CD4-positive, CD25-positive, alpha-beta regulatory T cell (primary cell): ENCODE data around the gene POFUT2. TPM values are rescaled to one million over a fixed set of nuclear protein-coding genes. Genes with fewer than 3 reads are reported as not detected.
A peak's percentile ranks its signal among the peaks of the same experiment; 100 is the strongest.

ENCODE experiments used
- ATAC-seq, 2 donors: fragments of 150-1000 bp; cut with Tn5 transposase; one replicate each; pipeline ENCODE4 v1.10.0; 2021; ENCODE audit warnings: low read depth in 2 of 2, moderate number of reproducible peaks in 2 of 2, moderate library complexity in 1 of 2
- DNase-seq, 3 donors: peaks; one replicate each; pipeline versions ENCODE4 v3.0.0 to v3.0.0-alpha.2; 2012 to 2022; ENCODE audit warnings: mixed read lengths in 1 of 3
- H3K27ac ChIP-seq: one replicate; pipeline ENCODE4 v1.7.0; 2013; ENCODE audit warnings: mild to moderate bottlenecking, low read length; ENCODE audit not compliant: insufficient read depth, poor library complexity, severe bottlenecking
- H3K27me3 ChIP-seq: one replicate; pipeline ENCODE4 v1.7.0; 2013; ENCODE audit warnings: low read length; ENCODE audit not compliant: control insufficient read depth, insufficient read depth
- H3K36me3 ChIP-seq: one replicate; pipeline ENCODE4 v1.7.0; 2013; ENCODE audit warnings: mild to moderate bottlenecking, low read length, moderate library complexity; ENCODE audit not compliant: control insufficient read depth, insufficient read depth
- H3K4me1 ChIP-seq: 2 replicates; pipeline ENCODE4 v1.7.0; 2013; ENCODE audit warnings: mild to moderate bottlenecking, low read length; ENCODE audit not compliant: insufficient read depth, control insufficient read depth, poor library complexity, severe bottlenecking
- H3K4me3 ChIP-seq: one replicate; pipeline ENCODE4 v1.7.0; 2013; ENCODE audit warnings: low read depth, mild to moderate bottlenecking, low read length, moderate library complexity
- H3K9me3 ChIP-seq, 2 experiments: 1 replicate in 1 of 2; 2 replicates in 1 of 2; pipeline ENCODE4 v1.7.0; 2013; ENCODE audit warnings: low read length in 2 of 2, mild to moderate bottlenecking in 1 of 2, moderate library complexity in 1 of 2; ENCODE audit not compliant: control insufficient read depth in 2 of 2
- H3K27ac Mint-ChIP-seq, 3 donors: one replicate each; pipeline ENCODE4 v1.8.0; 2020 to 2022; ENCODE audit warnings: mild to moderate bottlenecking in 3 of 3, mixed read lengths in 3 of 3, moderate library complexity in 2 of 3
- H3K27me3 Mint-ChIP-seq: one replicate; pipeline ENCODE4 v1.8.0; 2022; ENCODE audit warnings: mild to moderate bottlenecking, mixed read lengths
- H3K36me3 Mint-ChIP-seq: one replicate; pipeline ENCODE4 v1.8.0; 2020; ENCODE audit warnings: mixed read lengths
- H3K4me1 Mint-ChIP-seq, 4 donors: one replicate each; pipeline ENCODE4 v1.8.0; 2020 to 2022; ENCODE audit warnings: mixed read lengths in 4 of 4, mild to moderate bottlenecking in 1 of 4
- H3K4me3 Mint-ChIP-seq, 4 donors: one replicate each; pipeline ENCODE4 v1.8.0; 2020 to 2022; ENCODE audit warnings: mild to moderate bottlenecking in 4 of 4, mixed read lengths in 4 of 4, moderate library complexity in 3 of 4
- H3K9me3 Mint-ChIP-seq, 7 donors: one replicate each; pipeline ENCODE4 v1.8.0; 2020 to 2022; ENCODE audit warnings: mixed read lengths in 7 of 7, mild to moderate bottlenecking in 3 of 7, moderate library complexity in 2 of 7
- polyA plus RNA-seq, 4 donors: library from polyadenylated mRNA; unstranded; fragments of 300-500 nt; fragmentation: Illumina TruSeq; gene quantifications; one replicate each; pipeline ENCODE4 v1.2.3, GENCODE V29; 2021
- total RNA-seq: library from RNA; stranded (reverse); gene quantifications from one replicate; pipeline ENCODE4 v1.2.3, GENCODE V29; 2022

Gene POFUT2
- total and polyA plus RNA-seq, 5 donors from 2014 or later: 2.6 to 55.6 (median 3.3) TPM

- Histone ChIP-seq H3K4me1 (peaks cover 15% of the 10 kb centered on the region), H3K36me3 (no peaks in the 10 kb centered on the region), H3K27me3 (no peaks in the 10 kb centered on the region), H3K9me3 (no peaks in the 10 kb centered on the region), H3K27ac (no peak overlapping the region), H3K4me3 (no peak overlapping the region)
- no peaks in the 10 kb centered on the region for H3K9me3 Mint-ChIP-seq
- DNase-seq: no peak
- no peaks in the 10 kb centered on the region for H3K36me3 Mint-ChIP-seq
- H3K4me3 Mint-ChIP-seq: peak overlapping the region in 3 of 4 donors; percentile 8 to 72 (median 52)
- peaks cover 1 to 28% (median 12%) of the 10 kb centered on the region in 4 donors for H3K4me1 Mint-ChIP-seq
- no peak for ATAC-seq
- H3K27ac Mint-ChIP-seq: peak overlapping the region in 2 of 3 donors; percentile 72 to 82
- H3K27me3 Mint-ChIP-seq: peaks cover 7% of the 10 kb centered on the region
These were observed 8.1 kb upstream of the POFUT2 start for GRCh38 chr21:45295576-45296365.

GRCh38 chr21:45294509-45295291, 7.0 kb upstream of the POFUT2 start:
- H3K4me1 ChIP-seq: peaks cover 15% of the 10 kb centered on the region
- ATAC-seq: no peak
- peak overlapping the region in 1 of 4 donors; percentile 72 for H3K4me3 Mint-ChIP-seq
- no peak overlapping the region for H3K4me3 ChIP-seq
- no peaks in the 10 kb centered on the region for H3K27me3 ChIP-seq
- no peaks in the 10 kb centered on the region for H3K36me3 ChIP-seq
- H3K27ac Mint-ChIP-seq: peak overlapping the region in 2 of 3 donors; percentile 72 to 82
- no peaks in the 10 kb centered on the region for H3K9me3 Mint-ChIP-seq
- H3K27ac ChIP-seq: no peak overlapping the region
- H3K27me3 Mint-ChIP-seq: peaks cover 7% of the 10 kb centered on the region
- H3K4me1 Mint-ChIP-seq: peaks cover 9 to 35% (median 15%) of the 10 kb centered on the region in 4 donors
- no peak for DNase-seq
- H3K9me3 ChIP-seq: no peaks in the 10 kb centered on the region
- no peaks in the 10 kb centered on the region for H3K36me3 Mint-ChIP-seq

- no peaks in the 10 kb centered on the region for H3K9me3 Mint-ChIP-seq
- no peaks in the 10 kb centered on the region for H3K36me3 Mint-ChIP-seq
- H3K4me1 Mint-ChIP-seq: peaks cover 10 to 40% (median 21%) of the 10 kb centered on the region in 4 donors
- ATAC-seq (no peak), DNase-seq (no peak)
- Histone ChIP-seq H3K9me3 (no peaks in the 10 kb centered on the region), H3K27ac (peak overlapping the region; percentile 14), H3K4me3 (no peak overlapping the region), H3K36me3 (no peaks in the 10 kb centered on the region), H3K27me3 (no peaks in the 10 kb centered on the region), H3K4me1 (peaks cover 17% of the 10 kb centered on the region)
- H3K27me3 Mint-ChIP-seq: peaks cover 7% of the 10 kb centered on the region
- no peak overlapping the region for H3K27ac Mint-ChIP-seq
- no peak overlapping the region for H3K4me3 Mint-ChIP-seq
These were observed 6.2 kb upstream of the POFUT2 start for GRCh38 chr21:45293726-45294401.

- DNase-seq (no peak), ATAC-seq (no peak)
- H3K9me3 Mint-ChIP-seq: no peaks in the 10 kb centered on the region
- H3K27me3 ChIP-seq: no peaks in the 10 kb centered on the region
- peaks cover 10 to 39% (median 22%) of the 10 kb centered on the region in 4 donors for H3K4me1 Mint-ChIP-seq
- H3K4me3 ChIP-seq: no peak overlapping the region
- no peak overlapping the region for H3K27ac ChIP-seq
- no peaks in the 10 kb centered on the region for H3K36me3 ChIP-seq
- H3K27me3 Mint-ChIP-seq: peaks cover 7% of the 10 kb centered on the region
- peaks cover 23% of the 10 kb centered on the region for H3K4me1 ChIP-seq
- no peak overlapping the region for H3K4me3 Mint-ChIP-seq
- H3K9me3 ChIP-seq: no peaks in the 10 kb centered on the region
- H3K36me3 Mint-ChIP-seq: no peaks in the 10 kb centered on the region
- peak overlapping the region in 2 of 3 donors; percentile 40 to 77 for H3K27ac Mint-ChIP-seq
These were observed 5.6 kb upstream of the POFUT2 start for GRCh38 chr21:45293220-45293725.

- Histone ChIP-seq H3K36me3 (no peaks in the 10 kb centered on the region), H3K27me3 (no peaks in the 10 kb centered on the region), H3K27ac (peak overlapping the region; percentile 41), H3K4me3 (no peak overlapping the region), H3K4me1 (peaks cover 23% of the 10 kb centered on the region), H3K9me3 (no peaks in the 10 kb centered on the region)
- peak overlapping the region in 2 of 3 donors; percentile 40 to 77 for H3K27ac Mint-ChIP-seq
- peaks cover 7% of the 10 kb centered on the region for H3K27me3 Mint-ChIP-seq
- no peaks in the 10 kb centered on the region for H3K9me3 Mint-ChIP-seq
- H3K4me1 Mint-ChIP-seq: peaks cover 10 to 42% (median 22%) of the 10 kb centered on the region in 4 donors
- H3K4me3 Mint-ChIP-seq: peak overlapping the region in 3 of 4 donors; percentile 31 to 75 (median 44)
- DNase-seq (peak; percentile 62 to 65 (median 63)), ATAC-seq (peak; percentile 46 to 56)
- H3K36me3 Mint-ChIP-seq: no peaks in the 10 kb centered on the region
These were observed 4.9 kb upstream of the POFUT2 start for GRCh38 chr21:45292399-45293219.

GRCh38 chr21:45291613-45292398, 4.1 kb upstream of the POFUT2 start:
- no peaks in the 10 kb centered on the region for H3K27me3 ChIP-seq
- H3K4me1 ChIP-seq: peaks cover 24% of the 10 kb centered on the region
- no peaks in the 10 kb centered on the region for H3K9me3 ChIP-seq
- ATAC-seq: no peak
- Mint-ChIP-seq H3K27me3 (no peaks in the 10 kb centered on the region), H3K36me3 (no peaks in the 10 kb centered on the region), H3K4me3 (peak overlapping the region in 1 of 4 donors; percentile 85), H3K27ac (no peak overlapping the region), H3K4me1 (peaks cover 10 to 42% (median 19%) of the 10 kb centered on the region in 4 donors), H3K9me3 (no peaks in the 10 kb centered on the region)
- H3K36me3 ChIP-seq: no peaks in the 10 kb centered on the region
- no peak overlapping the region for H3K4me3 ChIP-seq
- peak overlapping the region; percentile 41 for H3K27ac ChIP-seq
- no peak for DNase-seq
